ENCODE measurements around the gene CLK3. TPM values are rescaled to one million over a fixed set of nuclear protein-coding genes. Genes with fewer than 3 reads are reported as not detected.

The CLK3 gene
- total and polyA plus RNA-seq, 2 donors (not counting 1 experiment from before 2014, with no cell fraction given): 39.9 to 43.1 TPM

- TF ChIP-seq, protein P1, sequence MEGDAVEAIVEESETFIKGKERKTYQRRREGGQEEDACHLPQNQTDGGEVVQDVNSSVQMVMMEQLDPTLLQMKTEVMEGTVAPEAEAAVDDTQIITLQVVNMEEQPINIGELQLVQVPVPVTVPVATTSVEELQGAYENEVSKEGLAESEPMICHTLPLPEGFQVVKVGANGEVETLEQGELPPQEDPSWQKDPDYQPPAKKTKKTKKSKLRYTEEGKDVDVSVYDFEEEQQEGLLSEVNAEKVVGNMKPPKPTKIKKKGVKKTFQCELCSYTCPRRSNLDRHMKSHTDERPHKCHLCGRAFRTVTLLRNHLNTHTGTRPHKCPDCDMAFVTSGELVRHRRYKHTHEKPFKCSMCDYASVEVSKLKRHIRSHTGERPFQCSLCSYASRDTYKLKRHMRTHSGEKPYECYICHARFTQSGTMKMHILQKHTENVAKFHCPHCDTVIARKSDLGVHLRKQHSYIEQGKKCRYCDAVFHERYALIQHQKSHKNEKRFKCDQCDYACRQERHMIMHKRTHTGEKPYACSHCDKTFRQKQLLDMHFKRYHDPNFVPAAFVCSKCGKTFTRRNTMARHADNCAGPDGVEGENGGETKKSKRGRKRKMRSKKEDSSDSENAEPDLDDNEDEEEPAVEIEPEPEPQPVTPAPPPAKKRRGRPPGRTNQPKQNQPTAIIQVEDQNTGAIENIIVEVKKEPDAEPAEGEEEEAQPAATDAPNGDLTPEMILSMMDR (conservative IDR thresholded peaks at IDR 0.05 in 1 of 2, IDR thresholded peaks at IDR 0.05 in 1 of 2; ENCODE audit: low read depth in 1 of 2, low read length in 2 of 2): no peak
- no peak for TF ChIP-seq EZH2 (IDR thresholded peaks at IDR 0.05; ENCODE audit: low read length, missing control alignments)
- Histone ChIP-seq H3K27me3 (ENCODE audit: control insufficient read depth, insufficient read depth, low read length) (no peaks in the 10 kb centered on the region), H3K79me2 (ENCODE audit: control insufficient read depth, insufficient read depth, low read length) (no peaks in the 10 kb centered on the region), H3K27ac (ENCODE audit: insufficient read depth, low read length) (no peak overlapping the region), H3K36me3 (ENCODE audit: control insufficient read depth, insufficient read depth, low read length) (peaks cover 3% of the 10 kb centered on the region), H3K4me1 (ENCODE audit: control insufficient read depth, extremely low read depth, insufficient read depth, low read length) (peaks cover 5% of the 10 kb centered on the region), H3K4me2 (ENCODE audit: extremely low read depth, insufficient read depth, low read length) (no peak overlapping the region), H3K4me3 (replicated peaks in 1 of 4; ENCODE audit: control extremely low read depth in 1 of 4, insufficient read depth in 1 of 4, low read depth in 3 of 4, low read length in 4 of 4) (no peak overlapping the region), H4K20me1 (ENCODE audit: control insufficient read depth, extremely low read depth, insufficient read depth, low read length) (no peaks in the 10 kb centered on the region), H3K9ac (ENCODE audit: insufficient read depth, low read length) (no peak overlapping the region), H2AFZ (ENCODE audit: low read length) (no peak overlapping the region), H3K9me3 (ENCODE audit: control insufficient read depth, insufficient read depth, low read depth, low read length) (no peaks in the 10 kb centered on the region)
- DNase-seq (ENCODE audit: low read depth in 2 of 2): no peak
Observed at GRCh38 chr15:74589826-74590225, 25.8 kb upstream of the CLK3 start.

DNA sequence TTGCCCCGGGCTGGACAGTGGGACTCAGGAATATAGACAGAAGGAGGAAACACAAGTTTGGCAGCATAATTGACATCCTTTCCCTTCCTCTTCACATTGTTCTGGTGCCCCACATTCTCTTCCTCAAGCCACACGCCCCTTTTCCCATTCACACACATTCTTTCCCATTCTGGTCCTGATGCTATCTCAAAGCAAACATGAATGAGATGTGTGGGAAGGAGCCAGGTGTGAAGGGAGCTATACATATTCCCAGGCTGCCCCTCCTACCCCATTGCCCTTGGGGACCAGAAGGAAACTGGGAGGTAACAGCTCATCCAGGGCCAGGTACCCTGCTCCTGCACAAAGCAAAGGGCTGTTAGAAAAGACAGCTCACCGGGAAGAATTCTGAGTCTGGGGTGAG, 23.4 kb upstream of the CLK3 start:
- TF ChIP-seq, protein P1 (conservative IDR thresholded peaks at IDR 0.05 in 1 of 2, IDR thresholded peaks at IDR 0.05 in 1 of 2; ENCODE audit: low read depth in 1 of 2, low read length in 2 of 2): no peak
- no peak for TF ChIP-seq EZH2 (IDR thresholded peaks at IDR 0.05; ENCODE audit: low read length, missing control alignments)
- Histone ChIP-seq H3K4me3 (replicated peaks in 1 of 4; ENCODE audit: control extremely low read depth in 1 of 4, insufficient read depth in 1 of 4, low read depth in 3 of 4, low read length in 4 of 4) (no peak overlapping the region), H3K36me3 (ENCODE audit: control insufficient read depth, insufficient read depth, low read length) (peaks cover 3% of the 10 kb centered on the region)

DNA sequence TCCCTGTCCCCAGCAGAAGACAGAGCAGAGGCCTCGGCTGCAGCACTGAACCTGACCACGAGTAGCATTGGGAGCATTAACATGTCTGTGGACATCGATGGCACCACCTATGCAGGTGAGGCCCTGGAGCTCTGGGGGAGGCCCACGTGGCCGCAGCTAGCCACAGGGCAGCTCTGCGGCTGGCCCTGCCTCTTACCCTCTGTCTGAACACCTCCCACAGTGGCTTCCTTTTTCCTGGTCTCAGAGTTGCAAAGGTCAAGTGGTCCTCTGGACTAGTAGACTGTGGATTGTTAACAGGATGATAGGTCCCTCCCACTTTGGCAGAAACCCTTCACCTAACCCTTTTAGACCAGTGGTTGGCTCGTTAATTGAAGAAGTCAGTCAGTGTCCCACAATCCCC, 22.5 kb upstream of the CLK3 start:
- Histone ChIP-seq H3K9me3 (ENCODE audit: control insufficient read depth, insufficient read depth, low read depth, low read length) (no peaks in the 10 kb centered on the region), H3K27me3 (ENCODE audit: control insufficient read depth, insufficient read depth, low read length) (no peaks in the 10 kb centered on the region), H3K36me3 (ENCODE audit: control insufficient read depth, insufficient read depth, low read length) (peaks cover 3% of the 10 kb centered on the region), H3K4me2 (ENCODE audit: extremely low read depth, insufficient read depth, low read length) (no peak overlapping the region), H3K9ac (ENCODE audit: insufficient read depth, low read length) (no peak overlapping the region), H3K4me3 (replicated peaks in 1 of 4; ENCODE audit: control extremely low read depth in 1 of 4, insufficient read depth in 1 of 4, low read depth in 3 of 4, low read length in 4 of 4) (no peak overlapping the region), H3K27ac (ENCODE audit: insufficient read depth, low read length) (no peak overlapping the region), H3K4me1 (ENCODE audit: control insufficient read depth, extremely low read depth, insufficient read depth, low read length) (peaks cover 4% of the 10 kb centered on the region), H4K20me1 (ENCODE audit: control insufficient read depth, extremely low read depth, insufficient read depth, low read length) (no peaks in the 10 kb centered on the region), H3K79me2 (ENCODE audit: control insufficient read depth, insufficient read depth, low read length) (no peaks in the 10 kb centered on the region), H2AFZ (ENCODE audit: low read length) (no peak overlapping the region)
- TF ChIP-seq EZH2 (IDR thresholded peaks at IDR 0.05; ENCODE audit: low read length, missing control alignments): no peak
- TF ChIP-seq, protein P1 (conservative IDR thresholded peaks at IDR 0.05 in 1 of 2, IDR thresholded peaks at IDR 0.05 in 1 of 2; ENCODE audit: low read depth in 1 of 2, low read length in 2 of 2): no peak
- no peak for DNase-seq (ENCODE audit: low read depth in 2 of 2)

More for the DNA sequence above, 23.4 kb upstream of the CLK3 start:
- Histone ChIP-seq H3K27me3 (ENCODE audit: control insufficient read depth, insufficient read depth, low read length) (no peaks in the 10 kb centered on the region), H3K79me2 (ENCODE audit: control insufficient read depth, insufficient read depth, low read length) (no peaks in the 10 kb centered on the region), H4K20me1 (ENCODE audit: control insufficient read depth, extremely low read depth, insufficient read depth, low read length) (no peaks in the 10 kb centered on the region), H3K9ac (ENCODE audit: insufficient read depth, low read length) (no peak overlapping the region), H3K9me3 (ENCODE audit: control insufficient read depth, insufficient read depth, low read depth, low read length) (no peaks in the 10 kb centered on the region), H3K4me2 (ENCODE audit: extremely low read depth, insufficient read depth, low read length) (no peak overlapping the region), H3K4me1 (ENCODE audit: control insufficient read depth, extremely low read depth, insufficient read depth, low read length) (peaks cover 5% of the 10 kb centered on the region), H3K27ac (ENCODE audit: insufficient read depth, low read length) (no peak overlapping the region), H2AFZ (ENCODE audit: low read length) (no peak overlapping the region)
- DNase-seq (ENCODE audit: low read depth in 2 of 2): no peak
